Measurements from ENCODE around the gene HSPA12A. TPM values are rescaled to one million over a fixed set of nuclear protein-coding genes. Genes with fewer than 3 reads are reported as not detected.

The HSPA12A gene
- total RNA-seq, 1 donor from 2014 or later: 0.46 TPM

GRCh38 chr10:116657863-116658551, 84.4 kb downstream of the HSPA12A start:
- intact Hi-C loops (cut with micrococcal nuclease): no loop called here
- Mint-ChIP-seq H3K27ac (no peak overlapping the region), H3K27me3 (ENCODE audit: low read depth) (no peaks in the 10 kb centered on the region), H3K4me3 (ENCODE audit: low read depth) (no peak overlapping the region), H3K9me3 (no peaks in the 10 kb centered on the region), H3K4me1 (ENCODE audit: low read depth) (no peaks in the 10 kb centered on the region), H3K36me3 (ENCODE audit: low read depth) (no peaks in the 10 kb centered on the region)
- DNase-seq (ENCODE audit: low spot score): no peak

DNA sequence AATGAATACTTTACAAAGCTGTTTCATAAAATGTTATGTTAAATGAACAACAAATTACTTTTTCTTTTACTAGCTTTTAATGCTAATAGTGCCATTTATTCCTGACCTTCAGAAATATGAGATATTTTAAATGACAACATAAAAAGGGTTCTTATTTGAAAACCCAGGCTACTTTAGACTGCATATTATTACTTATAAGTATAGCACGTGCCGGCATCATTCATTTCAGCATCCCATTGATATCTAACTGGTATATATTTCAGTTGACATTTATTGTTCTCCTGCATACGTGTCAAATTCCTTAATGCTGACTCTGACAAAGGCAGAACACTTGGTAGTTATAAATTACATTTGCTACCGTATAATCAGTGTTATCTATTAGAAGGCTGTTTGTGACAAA, 86.3 kb downstream of the HSPA12A start:
- H3K36me3 Mint-ChIP-seq (ENCODE audit: low read depth): no peaks in the 10 kb centered on the region
- no peaks in the 10 kb centered on the region for H3K4me1 Mint-ChIP-seq (ENCODE audit: low read depth)
- no peak overlapping the region for H3K27ac Mint-ChIP-seq
- H3K9me3 Mint-ChIP-seq: no peaks in the 10 kb centered on the region
- no peak overlapping the region for H3K4me3 Mint-ChIP-seq (ENCODE audit: low read depth)
- DNase-seq (ENCODE audit: low spot score): no peak
- intact Hi-C loops (cut with micrococcal nuclease): no loop called here
- H3K27me3 Mint-ChIP-seq (ENCODE audit: low read depth): peaks cover 3% of the 10 kb centered on the region

DNA sequence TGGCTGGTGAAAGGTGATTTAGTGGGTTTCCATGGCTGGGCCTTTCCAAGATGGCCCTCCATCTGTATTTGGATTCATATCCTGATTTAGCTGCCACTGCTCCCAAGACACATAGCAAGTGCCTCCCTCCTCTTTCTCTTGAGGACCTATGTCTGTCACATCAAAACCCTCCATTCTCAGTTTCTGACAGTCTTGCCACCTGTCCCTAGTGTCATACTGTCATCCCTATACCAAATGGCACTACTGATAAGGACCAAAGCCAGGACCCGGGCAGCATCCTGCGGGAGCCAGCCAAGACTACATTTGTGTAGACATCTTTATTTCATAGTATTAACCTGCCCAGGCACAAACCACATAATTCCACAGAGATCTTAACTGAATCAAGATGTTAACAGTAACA, 86.8 kb downstream of the HSPA12A start:
- DNase-seq (ENCODE audit: low spot score): no peak
- H3K27ac Mint-ChIP-seq: no peak overlapping the region
- no peak overlapping the region for H3K4me3 Mint-ChIP-seq (ENCODE audit: low read depth)
- no peaks in the 10 kb centered on the region for H3K4me1 Mint-ChIP-seq (ENCODE audit: low read depth)
- no peaks in the 10 kb centered on the region for H3K9me3 Mint-ChIP-seq
- no peaks in the 10 kb centered on the region for H3K36me3 Mint-ChIP-seq (ENCODE audit: low read depth)
- intact Hi-C loops (cut with micrococcal nuclease): no loop called here
- peaks cover 3% of the 10 kb centered on the region for H3K27me3 Mint-ChIP-seq (ENCODE audit: low read depth)

GRCh38 chr10:116654816-116655215, 87.5 kb downstream of the HSPA12A start:
- Mint-ChIP-seq H3K4me3 (ENCODE audit: low read depth) (no peak overlapping the region), H3K27ac (no peak overlapping the region), H3K4me1 (ENCODE audit: low read depth) (no peaks in the 10 kb centered on the region), H3K36me3 (ENCODE audit: low read depth) (no peaks in the 10 kb centered on the region), H3K9me3 (no peaks in the 10 kb centered on the region), H3K27me3 (ENCODE audit: low read depth) (peaks cover 3% of the 10 kb centered on the region)
- intact Hi-C loops (cut with micrococcal nuclease): no loop called here
- DNase-seq (ENCODE audit: low spot score): no peak

GRCh38 chr10:116653885-116654284, 88.5 kb downstream of the HSPA12A start:
- Mint-ChIP-seq H3K4me1 (ENCODE audit: low read depth) (no peaks in the 10 kb centered on the region), H3K9me3 (no peaks in the 10 kb centered on the region), H3K36me3 (ENCODE audit: low read depth) (no peaks in the 10 kb centered on the region), H3K27ac (no peak overlapping the region), H3K4me3 (ENCODE audit: low read depth) (no peak overlapping the region), H3K27me3 (ENCODE audit: low read depth) (peaks cover 3% of the 10 kb centered on the region)
- DNase-seq (ENCODE audit: low spot score): no peak
- intact Hi-C loops (cut with micrococcal nuclease): no loop called here

DNA sequence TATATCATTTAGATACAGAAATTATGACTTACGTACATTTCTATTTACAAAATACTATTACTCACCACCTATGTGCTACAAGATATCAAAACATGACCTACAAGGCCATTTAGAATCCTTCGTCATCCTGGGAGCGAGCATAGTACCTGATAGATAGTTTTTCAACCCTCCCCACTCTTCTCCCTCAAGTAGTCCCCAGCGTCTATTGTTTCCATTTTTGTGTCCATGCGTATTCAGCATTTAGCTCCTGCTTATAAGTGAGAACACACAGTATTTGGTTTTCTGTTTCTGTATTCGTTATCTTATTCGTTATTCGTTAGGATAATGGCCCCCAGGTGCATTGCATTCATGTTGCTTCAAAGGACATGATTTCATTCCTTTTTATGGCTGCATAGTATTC, 93.5 kb downstream of the HSPA12A start:
- H3K9me3 Mint-ChIP-seq: no peaks in the 10 kb centered on the region
- H3K27me3 Mint-ChIP-seq (ENCODE audit: low read depth): peaks cover 3% of the 10 kb centered on the region
- intact Hi-C loops (cut with micrococcal nuclease): no loop called here
- no peak overlapping the region for H3K4me3 Mint-ChIP-seq (ENCODE audit: low read depth)
- H3K36me3 Mint-ChIP-seq (ENCODE audit: low read depth): no peaks in the 10 kb centered on the region
- H3K27ac Mint-ChIP-seq: no peak overlapping the region
- DNase-seq (ENCODE audit: low spot score): no peak
- H3K4me1 Mint-ChIP-seq (ENCODE audit: low read depth): no peaks in the 10 kb centered on the region

GRCh38 chr10:116646502-116646901, 95.9 kb downstream of the HSPA12A start:
- no peak for DNase-seq (ENCODE audit: low spot score)
- Mint-ChIP-seq H3K27ac (no peak overlapping the region), H3K4me1 (ENCODE audit: low read depth) (no peaks in the 10 kb centered on the region), H3K4me3 (ENCODE audit: low read depth) (no peak overlapping the region), H3K9me3 (no peaks in the 10 kb centered on the region), H3K36me3 (ENCODE audit: low read depth) (no peaks in the 10 kb centered on the region), H3K27me3 (ENCODE audit: low read depth) (no peaks in the 10 kb centered on the region)
- intact Hi-C loops (cut with micrococcal nuclease): no loop called here

DNA sequence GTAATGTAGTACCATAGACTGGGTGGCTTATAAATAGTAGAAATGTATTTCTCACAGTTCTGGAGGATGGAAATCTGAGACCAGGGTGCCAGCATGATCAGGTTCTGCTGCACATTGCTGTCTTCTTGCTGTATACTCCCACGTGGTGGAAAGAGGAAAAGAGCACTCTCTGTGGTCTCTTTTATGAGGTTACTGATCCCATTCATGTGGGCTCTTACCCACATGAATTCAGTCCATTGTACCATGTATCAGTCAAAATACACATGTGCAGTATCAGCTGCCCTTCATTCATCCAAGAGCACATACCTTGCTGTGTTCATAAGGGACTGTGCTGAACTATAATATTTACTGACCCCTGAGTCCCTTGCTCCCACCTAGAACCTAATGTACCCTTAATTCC, 104.5 kb downstream of the HSPA12A start:
- no peak overlapping the region for H3K4me3 Mint-ChIP-seq (ENCODE audit: low read depth)
- H3K9me3 Mint-ChIP-seq: no peaks in the 10 kb centered on the region
- no peak overlapping the region for H3K27ac Mint-ChIP-seq
- H3K4me1 Mint-ChIP-seq (ENCODE audit: low read depth): no peaks in the 10 kb centered on the region
- no peaks in the 10 kb centered on the region for H3K36me3 Mint-ChIP-seq (ENCODE audit: low read depth)
- no peak for DNase-seq (ENCODE audit: low spot score)
- intact Hi-C loops (cut with micrococcal nuclease): no loop called here
- no peaks in the 10 kb centered on the region for H3K27me3 Mint-ChIP-seq (ENCODE audit: low read depth)

DNA sequence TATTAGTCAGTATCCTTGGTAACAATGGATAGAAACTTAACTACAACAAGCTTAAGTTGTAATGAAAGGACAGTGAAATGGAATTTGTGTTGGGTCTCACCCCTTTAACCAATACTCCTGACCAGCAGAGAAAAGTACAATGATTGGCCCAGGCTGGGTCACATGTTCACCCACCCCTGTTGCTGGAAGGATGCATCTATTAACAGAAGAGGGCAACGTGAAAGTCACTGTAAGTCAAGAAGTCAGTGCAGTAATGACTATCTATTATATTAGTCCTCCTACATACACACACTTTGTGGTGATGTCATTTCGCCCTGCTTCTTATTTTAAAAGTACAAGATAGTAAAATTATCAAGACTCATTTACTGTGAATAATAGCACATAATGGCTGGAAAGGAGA, 105.4 kb downstream of the HSPA12A start:
- DNase-seq (ENCODE audit: low spot score): no peak
- no peak overlapping the region for H3K4me3 Mint-ChIP-seq (ENCODE audit: low read depth)
- intact Hi-C loops (cut with micrococcal nuclease): no loop called here
- no peaks in the 10 kb centered on the region for H3K36me3 Mint-ChIP-seq (ENCODE audit: low read depth)
- no peaks in the 10 kb centered on the region for H3K4me1 Mint-ChIP-seq (ENCODE audit: low read depth)
- no peak overlapping the region for H3K27ac Mint-ChIP-seq
- no peaks in the 10 kb centered on the region for H3K27me3 Mint-ChIP-seq (ENCODE audit: low read depth)
- no peaks in the 10 kb centered on the region for H3K9me3 Mint-ChIP-seq

GRCh38 chr10:116636385-116636784, 106.0 kb downstream of the HSPA12A start:
- intact Hi-C loops (cut with micrococcal nuclease): no loop called here
- DNase-seq (ENCODE audit: low spot score): no peak
- H3K27me3 Mint-ChIP-seq (ENCODE audit: low read depth): no peaks in the 10 kb centered on the region
- no peak overlapping the region for H3K27ac Mint-ChIP-seq
- no peaks in the 10 kb centered on the region for H3K4me1 Mint-ChIP-seq (ENCODE audit: low read depth)
- no peaks in the 10 kb centered on the region for H3K9me3 Mint-ChIP-seq
- H3K4me3 Mint-ChIP-seq (ENCODE audit: low read depth): no peak overlapping the region
- H3K36me3 Mint-ChIP-seq (ENCODE audit: low read depth): no peaks in the 10 kb centered on the region

DNA sequence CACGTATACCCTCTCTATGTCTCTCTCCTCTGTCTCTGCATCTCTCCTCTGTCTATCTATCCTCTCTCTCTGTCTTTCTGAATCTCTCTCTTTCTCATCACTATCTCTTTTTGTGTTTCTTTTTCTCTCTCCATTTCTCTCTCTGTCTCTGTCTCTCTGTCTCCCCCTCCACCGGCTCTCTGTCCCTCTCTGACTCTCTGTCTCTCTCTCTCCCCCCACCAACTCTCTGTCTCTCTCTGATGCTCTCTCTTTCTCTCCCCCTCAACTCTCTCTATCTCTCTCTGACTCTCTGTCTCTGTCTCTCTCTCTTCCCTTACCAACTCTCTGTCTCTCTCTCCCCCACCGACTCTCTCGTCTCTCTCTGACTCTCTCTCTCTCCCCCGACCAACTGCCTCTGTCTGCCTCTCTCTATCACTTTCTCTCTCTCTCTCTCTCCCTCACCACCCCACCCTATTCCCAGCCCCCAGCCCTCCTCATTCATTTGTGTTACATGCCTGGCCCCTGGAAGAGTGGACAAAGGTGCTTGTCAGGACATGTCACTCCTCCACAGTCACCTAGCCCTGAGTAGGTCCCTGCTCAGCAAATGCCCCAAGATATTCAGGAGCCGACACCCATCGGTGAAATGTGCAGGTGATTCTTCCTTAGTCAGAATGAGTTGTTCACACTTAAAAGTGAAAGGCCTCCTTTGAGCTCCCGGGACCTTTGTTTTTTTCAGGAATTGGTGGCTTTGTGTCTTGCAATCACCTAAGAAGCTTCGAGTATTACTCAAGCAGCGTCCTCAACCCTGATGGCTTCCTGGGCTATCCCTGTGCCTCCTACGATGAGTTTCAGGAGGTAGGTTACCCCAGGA, 108.0 kb downstream of the HSPA12A start:
- H3K9me3 Mint-ChIP-seq: no peaks in the 10 kb centered on the region
- DNase-seq (ENCODE audit: low spot score): no peak
- H3K4me3 Mint-ChIP-seq (ENCODE audit: low read depth): no peak overlapping the region
- intact Hi-C loops (cut with micrococcal nuclease): no loop called here
- no peak overlapping the region for H3K27ac Mint-ChIP-seq
- H3K36me3 Mint-ChIP-seq (ENCODE audit: low read depth): no peaks in the 10 kb centered on the region
- H3K4me1 Mint-ChIP-seq (ENCODE audit: low read depth): no peaks in the 10 kb centered on the region
- H3K27me3 Mint-ChIP-seq (ENCODE audit: low read depth): peaks cover 1% of the 10 kb centered on the region

GRCh38 chr10:116633216-116633600, 109.2 kb downstream of the HSPA12A start:
- no peak overlapping the region for H3K27ac Mint-ChIP-seq
- H3K27me3 Mint-ChIP-seq (ENCODE audit: low read depth): peaks cover 7% of the 10 kb centered on the region
- no peaks in the 10 kb centered on the region for H3K9me3 Mint-ChIP-seq
- no peaks in the 10 kb centered on the region for H3K4me1 Mint-ChIP-seq (ENCODE audit: low read depth)
- intact Hi-C loops (cut with micrococcal nuclease): no loop called here
- DNase-seq (ENCODE audit: low spot score): no peak
- H3K4me3 Mint-ChIP-seq (ENCODE audit: low read depth): no peak overlapping the region
- H3K36me3 Mint-ChIP-seq (ENCODE audit: low read depth): no peaks in the 10 kb centered on the region

DNA sequence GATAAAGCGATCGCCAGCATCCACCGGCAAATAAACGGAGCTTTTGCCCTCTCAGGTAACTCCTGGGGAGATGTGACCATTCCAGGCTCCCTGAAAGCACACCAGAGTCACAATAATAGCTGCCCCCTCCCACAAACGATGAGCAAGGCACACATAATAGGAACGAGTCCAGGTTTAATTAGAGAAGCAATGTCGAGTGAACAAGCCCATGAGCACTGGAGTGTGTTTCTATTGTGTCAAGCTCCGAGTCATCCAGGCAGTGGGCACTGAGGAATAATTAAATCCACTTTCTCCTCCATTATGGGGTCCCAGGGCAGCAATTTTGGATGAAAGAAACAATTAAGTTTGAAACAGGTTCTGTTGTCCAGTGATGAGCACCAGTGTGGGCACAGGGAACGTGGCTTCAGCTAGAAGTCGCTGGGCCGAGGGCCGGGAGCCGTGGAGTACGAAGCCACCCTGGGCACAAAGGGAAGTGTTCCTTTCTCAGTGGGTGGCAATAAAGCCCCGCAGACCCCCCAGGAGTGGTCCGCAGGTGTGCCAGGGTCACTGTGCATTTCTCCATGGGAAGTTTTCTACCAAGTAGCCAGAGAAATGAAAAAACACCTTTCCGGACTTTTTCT, 109.7 kb downstream of the HSPA12A start:
- no peak for DNase-seq (ENCODE audit: low spot score)
- H3K9me3 Mint-ChIP-seq: no peaks in the 10 kb centered on the region
- H3K4me3 Mint-ChIP-seq (ENCODE audit: low read depth): no peak overlapping the region
- intact Hi-C loops (cut with micrococcal nuclease): no loop called here
- H3K36me3 Mint-ChIP-seq (ENCODE audit: low read depth): no peaks in the 10 kb centered on the region
- no peaks in the 10 kb centered on the region for H3K4me1 Mint-ChIP-seq (ENCODE audit: low read depth)
- H3K27me3 Mint-ChIP-seq (ENCODE audit: low read depth): peaks cover 8% of the 10 kb centered on the region
- H3K27ac Mint-ChIP-seq: no peak overlapping the region
